Jurkat, Clone E6-1 (cell line): ENCODE measurements around the gene PRKN.

Experiments
- DNase-seq: peaks from one replicate; pipeline ENCODE4 v3.0.0-alpha.2; 2011; ENCODE audit warnings: low read depth, low spot score
- H3K4me3 ChIP-seq: 2 replicates; pipeline ENCODE4 v1.5.1; 2011; ENCODE audit warnings: mild to moderate bottlenecking, low read length, control low read depth, moderate library complexity

Gene PRKN

GRCh38 chr6:162627825-162628224 lies 99.7 kb downstream of the PRKN start:
- H3K4me3 ChIP-seq: no peak overlapping the region
- DNase-seq: no peak

- no peak overlapping the region for H3K4me3 ChIP-seq
- DNase-seq: no peak
These were observed 100.2 kb downstream of the PRKN start for GRCh38 chr6:162627362-162627761.

- no peak overlapping the region for H3K4me3 ChIP-seq
These were observed 100.7 kb downstream of the PRKN start for GRCh38 chr6:162626869-162627268.

GRCh38 chr6:162625846-162626540 lies 101.6 kb downstream of the PRKN start:
- H3K4me3 ChIP-seq: no peak overlapping the region
- no peak for DNase-seq

More at GRCh38 chr6:162626869-162627268, 100.7 kb downstream of the PRKN start:
- no peak for DNase-seq

GRCh38 chr6:162622572-162622971 lies 105.0 kb downstream of the PRKN start:
- DNase-seq: no peak

GRCh38 chr6:162621246-162621645 lies 106.3 kb downstream of the PRKN start:
- peak; percentile 7 for DNase-seq
- no peak overlapping the region for H3K4me3 ChIP-seq

More at GRCh38 chr6:162622572-162622971, 105.0 kb downstream of the PRKN start:
- no peak overlapping the region for H3K4me3 ChIP-seq

GRCh38 chr6:162620073-162620472 lies 107.5 kb downstream of the PRKN start:
- no peak overlapping the region for H3K4me3 ChIP-seq
- no peak for DNase-seq

GRCh38 chr6:162618448-162619002 lies 109.0 kb downstream of the PRKN start:
- no peak overlapping the region for H3K4me3 ChIP-seq
- no peak for DNase-seq

- DNase-seq: no peak
- no peak overlapping the region for H3K4me3 ChIP-seq
These were observed 112.4 kb downstream of the PRKN start for GRCh38 chr6:162615016-162615705.

GRCh38 chr6:162613310-162613709 lies 114.3 kb downstream of the PRKN start:
- H3K4me3 ChIP-seq: no peak overlapping the region
- no peak for DNase-seq

- DNase-seq: no peak
- no peak overlapping the region for H3K4me3 ChIP-seq
These were observed 115.0 kb downstream of the PRKN start for GRCh38 chr6:162612613-162613012.

GRCh38 chr6:162610351-162610750 lies 117.2 kb downstream of the PRKN start:
- no peak for DNase-seq
- H3K4me3 ChIP-seq: no peak overlapping the region

- DNase-seq: no peak
These were observed 121.7 kb downstream of the PRKN start for GRCh38 chr6:162605881-162606280.

GRCh38 chr6:162603231-162604015 lies 124.1 kb downstream of the PRKN start:
- H3K4me3 ChIP-seq: no peak overlapping the region

More at GRCh38 chr6:162605881-162606280, 121.7 kb downstream of the PRKN start:
- H3K4me3 ChIP-seq: no peak overlapping the region

GRCh38 chr6:162602759-162603158 lies 124.8 kb downstream of the PRKN start:
- no peak for DNase-seq

More at GRCh38 chr6:162603231-162604015, 124.1 kb downstream of the PRKN start:
- no peak for DNase-seq

GRCh38 chr6:162596676-162597075 lies 130.9 kb downstream of the PRKN start:
- H3K4me3 ChIP-seq: no peak overlapping the region
- no peak for DNase-seq

More at GRCh38 chr6:162602759-162603158, 124.8 kb downstream of the PRKN start:
- no peak overlapping the region for H3K4me3 ChIP-seq

- H3K4me3 ChIP-seq: no peak overlapping the region
These were observed 136.0 kb downstream of the PRKN start for GRCh38 chr6:162591517-162591916.

GRCh38 chr6:162581988-162582780 lies 145.4 kb downstream of the PRKN start:
- no peak for DNase-seq
- H3K4me3 ChIP-seq: no peak overlapping the region

More at GRCh38 chr6:162591517-162591916, 136.0 kb downstream of the PRKN start:
- DNase-seq: no peak

- no peak for DNase-seq
- no peak overlapping the region for H3K4me3 ChIP-seq
These were observed 146.9 kb downstream of the PRKN start for GRCh38 chr6:162580619-162581018.
